HG03378 (cell line): ENCODE data around the gene PLEKHG4B.
"Not testable (repeated sequence)": the region's sequence is repeated elsewhere in the genome, so short reads cannot be mapped to it uniquely, and the experiment has no call there.

Source experiments
- ATAC-seq: cut with Tn5 transposase; IDR thresholded peaks from one replicate; pipeline ENCODE4 v1.9.1; 2021; ENCODE audit warnings: mild to moderate bottlenecking, moderate library complexity; ENCODE audit not compliant: unreplicated experiment

Gene PLEKHG4B, protein sequence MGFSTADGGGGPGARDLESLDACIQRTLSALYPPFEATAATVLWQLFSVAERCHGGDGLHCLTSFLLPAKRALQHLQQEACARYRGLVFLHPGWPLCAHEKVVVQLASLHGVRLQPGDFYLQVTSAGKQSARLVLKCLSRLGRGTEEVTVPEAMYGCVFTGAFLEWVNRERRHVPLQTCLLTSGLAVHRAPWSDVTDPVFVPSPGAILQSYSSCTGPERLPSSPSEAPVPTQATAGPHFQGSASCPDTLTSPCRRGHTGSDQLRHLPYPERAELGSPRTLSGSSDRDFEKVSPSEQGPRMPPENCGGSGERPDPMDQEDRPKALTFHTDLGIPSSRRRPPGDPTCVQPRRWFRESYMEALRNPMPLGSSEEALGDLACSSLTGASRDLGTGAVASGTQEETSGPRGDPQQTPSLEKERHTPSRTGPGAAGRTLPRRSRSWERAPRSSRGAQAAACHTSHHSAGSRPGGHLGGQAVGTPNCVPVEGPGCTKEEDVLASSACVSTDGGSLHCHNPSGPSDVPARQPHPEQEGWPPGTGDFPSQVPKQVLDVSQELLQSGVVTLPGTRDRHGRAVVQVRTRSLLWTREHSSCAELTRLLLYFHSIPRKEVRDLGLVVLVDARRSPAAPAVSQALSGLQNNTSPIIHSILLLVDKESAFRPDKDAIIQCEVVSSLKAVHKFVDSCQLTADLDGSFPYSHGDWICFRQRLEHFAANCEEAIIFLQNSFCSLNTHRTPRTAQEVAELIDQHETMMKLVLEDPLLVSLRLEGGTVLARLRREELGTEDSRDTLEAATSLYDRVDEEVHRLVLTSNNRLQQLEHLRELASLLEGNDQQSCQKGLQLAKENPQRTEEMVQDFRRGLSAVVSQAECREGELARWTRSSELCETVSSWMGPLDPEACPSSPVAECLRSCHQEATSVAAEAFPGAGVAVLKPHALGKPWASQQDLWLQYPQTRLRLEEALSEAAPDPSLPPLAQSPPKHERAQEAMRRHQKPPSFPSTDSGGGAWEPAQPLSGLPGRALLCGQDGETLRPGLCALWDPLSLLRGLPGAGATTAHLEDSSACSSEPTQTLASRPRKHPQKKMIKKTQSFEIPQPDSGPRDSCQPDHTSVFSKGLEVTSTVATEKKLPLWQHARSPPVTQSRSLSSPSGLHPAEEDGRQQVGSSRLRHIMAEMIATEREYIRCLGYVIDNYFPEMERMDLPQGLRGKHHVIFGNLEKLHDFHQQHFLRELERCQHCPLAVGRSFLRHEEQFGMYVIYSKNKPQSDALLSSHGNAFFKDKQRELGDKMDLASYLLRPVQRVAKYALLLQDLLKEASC (N-terminal part only)

GRCh38 chr5:91556-92263 is at the start of gene PLEKHG4B:
Gene PLEKHG4B, plus strand, starts transcription at chr5:92168. Its CDS starts 64 bp downstream, at chr5:92232.
- ATAC-seq, result no peak

- no peak for ATAC-seq
Measured at GRCh38 chr5:42250-42649, 49.7 kb upstream of the PLEKHG4B start.

GRCh38 chr5:48192-48591 is 43.8 kb upstream of the PLEKHG4B start:
- no peak for ATAC-seq

DNA sequence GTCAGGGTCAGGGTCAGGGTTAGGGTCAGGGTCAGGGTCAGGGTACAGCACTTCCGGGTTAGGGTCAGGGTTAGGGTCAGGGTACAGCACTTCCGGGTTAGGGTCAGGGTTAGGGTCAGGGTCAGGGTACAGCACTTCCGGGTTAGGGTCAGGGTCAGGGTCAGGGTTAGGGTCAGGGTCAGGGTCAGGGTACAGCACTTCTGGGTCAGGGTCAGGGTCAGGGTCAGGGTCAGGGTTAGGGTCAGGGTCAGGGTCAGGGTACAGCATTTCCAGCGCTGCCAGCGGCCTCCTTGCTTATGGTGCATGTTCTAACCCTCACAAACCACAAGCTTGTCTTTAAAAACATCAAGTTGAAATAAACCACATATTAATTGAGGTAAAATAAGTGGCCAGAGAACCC is 42.4 kb upstream of the PLEKHG4B start:
- ATAC-seq, result not testable (repeated sequence)

DNA sequence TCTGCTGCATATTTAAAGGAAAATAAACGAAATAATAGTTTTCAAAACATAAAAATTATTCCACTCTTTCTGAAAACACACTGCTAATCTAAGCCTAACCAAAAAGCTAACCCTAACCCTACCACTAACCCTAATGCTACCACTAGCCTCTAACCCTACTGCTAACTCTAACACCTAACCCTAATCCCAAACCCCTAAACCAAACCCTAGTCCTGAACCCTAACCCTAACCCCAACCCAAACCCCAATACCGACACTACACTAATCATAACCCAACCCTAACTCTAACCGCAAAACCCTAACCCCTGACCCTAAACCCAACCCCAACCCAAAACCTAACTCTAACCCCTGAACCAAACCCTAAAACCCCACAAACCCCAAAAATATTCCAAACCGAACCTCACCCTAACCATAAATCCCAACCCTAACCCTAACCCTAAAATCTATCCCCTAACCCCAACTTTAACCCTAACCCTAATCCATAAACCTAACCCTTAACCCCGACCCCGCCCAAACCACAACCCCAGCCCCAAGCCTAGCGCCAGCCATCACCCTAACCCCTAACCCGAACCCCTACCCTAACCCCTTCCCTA is 41.9 kb upstream of the PLEKHG4B start:
- ATAC-seq, result no peak

- ATAC-seq, result no peak
Measured at GRCh38 chr5:50724-51499, 41.1 kb upstream of the PLEKHG4B start.

GRCh38 chr5:51500-51823 is 40.5 kb upstream of the PLEKHG4B start:
- no peak for ATAC-seq

DNA sequence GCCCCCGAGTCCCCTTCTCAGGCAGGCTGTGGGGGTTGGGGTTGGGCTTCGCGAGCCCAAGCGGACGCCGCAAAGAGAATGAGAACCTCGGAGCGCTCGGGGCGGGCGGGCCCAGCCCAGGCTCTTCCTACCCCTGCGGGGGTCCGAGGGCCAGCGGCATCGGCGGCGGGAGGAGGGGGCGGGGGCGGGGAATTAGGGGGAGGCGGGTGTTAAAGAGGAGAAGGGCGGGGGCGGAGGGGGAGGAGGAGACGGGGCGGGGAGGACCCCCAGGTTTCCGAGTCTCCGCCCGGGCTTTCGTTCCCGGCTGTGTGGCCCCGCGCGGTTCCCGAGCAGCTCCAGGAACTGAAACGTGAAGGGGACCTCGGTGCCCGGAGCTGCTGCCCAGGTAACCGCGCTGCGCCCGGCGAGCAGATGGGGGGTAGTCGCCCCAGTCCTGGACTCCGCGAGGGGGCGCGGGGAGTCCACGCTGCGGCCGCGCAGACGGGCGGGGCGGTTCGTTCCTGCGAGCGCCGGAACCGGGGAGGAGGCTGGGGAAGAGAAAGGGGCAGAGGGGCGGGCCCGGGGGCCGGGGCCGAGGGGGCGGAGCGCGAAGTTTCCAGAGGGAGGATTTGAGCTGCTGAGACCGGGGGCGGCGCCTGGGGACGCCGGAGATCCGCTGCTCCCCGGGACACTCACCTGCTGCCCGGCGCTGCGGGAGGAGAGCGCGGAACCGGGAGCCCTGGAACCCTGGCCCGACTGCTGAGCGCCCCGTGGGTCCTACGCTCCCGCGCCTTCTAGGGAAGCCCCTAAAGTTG is 38.4 kb upstream of the PLEKHG4B start:
- no peak for ATAC-seq

DNA sequence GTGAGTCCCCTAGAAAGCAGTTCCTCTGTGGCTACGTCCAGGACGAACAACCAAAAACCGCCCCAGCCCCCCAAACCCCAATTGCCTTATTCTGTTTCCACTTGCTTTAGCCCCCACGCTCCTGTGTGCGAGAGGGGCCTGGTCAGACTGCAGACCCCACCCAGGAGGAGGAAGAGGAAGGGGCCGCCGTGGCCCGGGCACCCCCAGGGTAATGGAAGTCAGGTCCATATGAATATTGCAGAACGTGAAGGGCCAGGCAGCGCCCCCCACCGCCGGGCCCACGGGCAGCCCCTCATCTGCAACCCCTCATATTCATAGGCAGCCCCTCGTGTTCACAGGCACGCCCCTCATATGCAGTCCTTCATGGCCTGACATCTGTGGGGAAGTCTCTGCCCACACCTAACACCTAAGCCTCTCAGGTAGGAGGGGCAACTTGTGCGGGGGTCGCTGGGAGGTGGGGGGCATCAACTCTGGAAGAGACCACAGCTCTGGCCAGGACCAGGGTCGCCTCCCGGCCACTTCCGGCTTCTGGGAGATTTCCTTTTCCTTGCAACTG is 37.7 kb upstream of the PLEKHG4B start:
- ATAC-seq, result no peak

GRCh38 chr5:54876-55569 is 36.9 kb upstream of the PLEKHG4B start:
- ATAC-seq, result no peak

DNA sequence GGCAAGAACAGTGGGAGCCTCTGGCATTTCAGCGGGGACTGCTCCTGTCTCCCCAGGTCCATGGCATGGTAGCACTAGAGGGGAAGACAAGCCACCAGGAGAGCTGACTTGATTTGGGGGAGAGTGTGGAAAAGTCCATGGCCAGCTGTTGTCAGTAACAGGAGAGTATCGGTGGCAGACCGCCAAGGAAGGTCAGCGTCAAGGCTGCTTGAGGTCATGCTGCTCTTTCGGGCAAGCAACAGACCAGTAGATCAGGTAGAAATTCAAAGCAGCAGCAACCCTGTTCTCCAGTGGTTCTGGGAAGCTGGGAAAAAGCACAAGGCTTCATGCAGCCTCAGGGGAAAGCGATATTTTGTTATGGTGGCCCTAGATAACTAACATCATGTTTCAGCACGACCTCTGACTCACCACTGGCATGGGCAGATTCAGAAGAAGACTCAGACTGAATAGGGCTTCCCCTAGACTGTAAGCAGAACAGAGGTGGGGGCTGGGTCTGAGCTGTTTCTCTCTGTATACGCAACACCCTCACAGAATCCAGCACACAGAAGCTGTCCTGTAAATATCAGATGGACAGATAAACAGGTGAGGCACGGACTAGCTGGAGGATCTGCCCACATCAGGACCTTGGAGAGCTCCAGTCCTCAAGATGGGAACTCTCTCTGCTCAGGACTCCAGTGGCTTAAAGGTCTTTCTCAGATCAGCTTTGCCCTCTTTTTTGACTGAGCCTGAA is 35.2 kb upstream of the PLEKHG4B start:
- no peak for ATAC-seq

GRCh38 chr5:60250-60649 is 31.7 kb upstream of the PLEKHG4B start:
- ATAC-seq, result not testable (repeated sequence)

DNA sequence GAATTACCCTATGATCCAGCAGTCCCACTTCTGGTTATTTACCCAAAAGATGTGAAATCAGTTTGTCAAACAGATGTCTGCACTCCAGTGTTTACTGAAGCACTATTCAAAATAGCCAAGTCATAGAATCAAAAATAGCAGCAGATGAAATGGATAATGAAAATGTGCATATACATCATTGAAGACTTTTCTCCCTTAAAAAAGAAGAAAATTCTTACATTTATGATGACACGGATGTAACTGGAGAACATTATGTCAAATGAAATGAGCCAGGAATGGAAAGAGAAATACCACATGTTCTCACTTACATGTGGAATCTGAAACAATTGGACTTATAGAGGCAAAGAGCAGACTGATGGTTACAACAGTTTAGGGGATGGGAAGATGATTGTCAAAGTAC is 21.5 kb upstream of the PLEKHG4B start:
- ATAC-seq, result no peak

- not testable (repeated sequence) for ATAC-seq
Measured at GRCh38 chr5:72316-73180, 19.4 kb upstream of the PLEKHG4B start.

GRCh38 chr5:73181-73447 is 18.9 kb upstream of the PLEKHG4B start:
- ATAC-seq, result not testable (repeated sequence)

GRCh38 chr5:73768-74502 is 18.0 kb upstream of the PLEKHG4B start:
- no peak for ATAC-seq
